Neural progenitor cell (in vitro differentiated cells): ENCODE measurements around the gene ABCB6.

Source experiments
- EZH2 ChIP-seq: fragments of 200-600 bp; sonication (generic); IDR thresholded peaks from 2 replicates; pipeline ENCODE4 v1.6.1; 2017; ENCODE audit warnings: antibody characterized with exemption, mild to moderate bottlenecking, moderate library complexity
- TF ChIP-seq, protein P1 (sequence below): fragments of 200-600 bp; sonication (generic); IDR thresholded peaks from 2 replicates; pipeline ENCODE4 v1.5.1; 2017; ENCODE audit warnings: antibody characterized with exemption, mild to moderate bottlenecking

- TF ChIP-seq, protein P1, sequence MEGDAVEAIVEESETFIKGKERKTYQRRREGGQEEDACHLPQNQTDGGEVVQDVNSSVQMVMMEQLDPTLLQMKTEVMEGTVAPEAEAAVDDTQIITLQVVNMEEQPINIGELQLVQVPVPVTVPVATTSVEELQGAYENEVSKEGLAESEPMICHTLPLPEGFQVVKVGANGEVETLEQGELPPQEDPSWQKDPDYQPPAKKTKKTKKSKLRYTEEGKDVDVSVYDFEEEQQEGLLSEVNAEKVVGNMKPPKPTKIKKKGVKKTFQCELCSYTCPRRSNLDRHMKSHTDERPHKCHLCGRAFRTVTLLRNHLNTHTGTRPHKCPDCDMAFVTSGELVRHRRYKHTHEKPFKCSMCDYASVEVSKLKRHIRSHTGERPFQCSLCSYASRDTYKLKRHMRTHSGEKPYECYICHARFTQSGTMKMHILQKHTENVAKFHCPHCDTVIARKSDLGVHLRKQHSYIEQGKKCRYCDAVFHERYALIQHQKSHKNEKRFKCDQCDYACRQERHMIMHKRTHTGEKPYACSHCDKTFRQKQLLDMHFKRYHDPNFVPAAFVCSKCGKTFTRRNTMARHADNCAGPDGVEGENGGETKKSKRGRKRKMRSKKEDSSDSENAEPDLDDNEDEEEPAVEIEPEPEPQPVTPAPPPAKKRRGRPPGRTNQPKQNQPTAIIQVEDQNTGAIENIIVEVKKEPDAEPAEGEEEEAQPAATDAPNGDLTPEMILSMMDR, result no peak
- no peak for TF ChIP-seq EZH2
Measured at GRCh38 chr2:219204425-219205164, 14.2 kb downstream of the ABCB6 start.
